ENCODE data around the gene PTBP1. TPM values are rescaled to one million over a fixed set of nuclear protein-coding genes. Genes with fewer than 3 reads are reported as not detected.

PTBP1 gene
- total RNA-seq, 2 experiments from 2014 or later = 315 to 479 TPM

GRCh38 chr19:831407-832369, 34.4 kb downstream of the PTBP1 start:
- H3K4me2 ChIP-seq (ENCODE audit: low read length) = no peak overlapping the region
- DNase-seq (ENCODE audit: low spot score) = no peak
- ChIA-PET POLR2A (no interaction called here), CTCF (ENCODE audit: unreplicated experiment) (no interaction called here)
- no peaks in the 10 kb centered on the region for H3K79me2 ChIP-seq (ENCODE audit: insufficient read depth, low read depth, low read length)
- H2AFZ ChIP-seq (ENCODE audit: low read length) = no peak overlapping the region
- no peak overlapping the region for H3K27ac ChIP-seq (ENCODE audit: low read depth, low read length, poor library complexity, severe bottlenecking)
- no peaks in the 10 kb centered on the region for H3K9me2 ChIP-seq (ENCODE audit: insufficient read depth, low read length)
- BruUV-seq (replicated peaks) = no TSS peak
- intact Hi-C loops (cut with micrococcal nuclease; ENCODE audit: unreplicated experiment) = no loop called here
- H3K4me3 ChIP-seq (ENCODE audit: low read depth, low read length, poor library complexity, severe bottlenecking) = no peak overlapping the region
- TF ChIP-seq, protein P1, sequence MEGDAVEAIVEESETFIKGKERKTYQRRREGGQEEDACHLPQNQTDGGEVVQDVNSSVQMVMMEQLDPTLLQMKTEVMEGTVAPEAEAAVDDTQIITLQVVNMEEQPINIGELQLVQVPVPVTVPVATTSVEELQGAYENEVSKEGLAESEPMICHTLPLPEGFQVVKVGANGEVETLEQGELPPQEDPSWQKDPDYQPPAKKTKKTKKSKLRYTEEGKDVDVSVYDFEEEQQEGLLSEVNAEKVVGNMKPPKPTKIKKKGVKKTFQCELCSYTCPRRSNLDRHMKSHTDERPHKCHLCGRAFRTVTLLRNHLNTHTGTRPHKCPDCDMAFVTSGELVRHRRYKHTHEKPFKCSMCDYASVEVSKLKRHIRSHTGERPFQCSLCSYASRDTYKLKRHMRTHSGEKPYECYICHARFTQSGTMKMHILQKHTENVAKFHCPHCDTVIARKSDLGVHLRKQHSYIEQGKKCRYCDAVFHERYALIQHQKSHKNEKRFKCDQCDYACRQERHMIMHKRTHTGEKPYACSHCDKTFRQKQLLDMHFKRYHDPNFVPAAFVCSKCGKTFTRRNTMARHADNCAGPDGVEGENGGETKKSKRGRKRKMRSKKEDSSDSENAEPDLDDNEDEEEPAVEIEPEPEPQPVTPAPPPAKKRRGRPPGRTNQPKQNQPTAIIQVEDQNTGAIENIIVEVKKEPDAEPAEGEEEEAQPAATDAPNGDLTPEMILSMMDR (conservative IDR thresholded peaks at IDR 0.05; ENCODE audit: low read length) = no peak
- no peak for TF ChIP-seq EZH2phosphoT487 (IDR thresholded peaks at IDR 0.05; ENCODE audit: borderline replicate concordance, low read depth, low read length)
- no peaks in the 10 kb centered on the region for H4K20me1 ChIP-seq (ENCODE audit: insufficient read depth, low read length)
- H3K4me1 ChIP-seq (ENCODE audit: insufficient read depth, low read length, poor library complexity, severe bottlenecking) = no peaks in the 10 kb centered on the region
- no peaks in the 10 kb centered on the region for H3K36me3 ChIP-seq (ENCODE audit: insufficient read depth, low read length)
- no peaks in the 10 kb centered on the region for H3K9me3 ChIP-seq (ENCODE audit: low read length)

- Histone ChIP-seq H3K27ac (ENCODE audit: low read depth, low read length, poor library complexity, severe bottlenecking) (no peak overlapping the region), H3K9me2 (ENCODE audit: insufficient read depth, low read length) (no peaks in the 10 kb centered on the region), H3K9me3 (ENCODE audit: low read length) (no peaks in the 10 kb centered on the region), H3K4me1 (ENCODE audit: insufficient read depth, low read length, poor library complexity, severe bottlenecking) (no peaks in the 10 kb centered on the region), H3K36me3 (ENCODE audit: insufficient read depth, low read length) (no peaks in the 10 kb centered on the region), H2AFZ (ENCODE audit: low read length) (no peak overlapping the region), H4K20me1 (ENCODE audit: insufficient read depth, low read length) (no peaks in the 10 kb centered on the region), H3K4me3 (ENCODE audit: low read depth, low read length, poor library complexity, severe bottlenecking) (no peak overlapping the region), H3K79me2 (ENCODE audit: insufficient read depth, low read depth, low read length) (no peaks in the 10 kb centered on the region), H3K4me2 (ENCODE audit: low read length) (no peak overlapping the region)
- POLR2A ChIA-PET = no interaction called here
- TF ChIP-seq, protein P1 (conservative IDR thresholded peaks at IDR 0.05; ENCODE audit: low read length) = no peak
- TF ChIP-seq EZH2phosphoT487 (IDR thresholded peaks at IDR 0.05; ENCODE audit: borderline replicate concordance, low read depth, low read length) = no peak
- DNase-seq (ENCODE audit: low spot score) = no peak
- CTCF ChIA-PET (ENCODE audit: unreplicated experiment) = no interaction called here
- BruUV-seq (replicated peaks) = no TSS peak
- intact Hi-C loops (cut with micrococcal nuclease; ENCODE audit: unreplicated experiment) = no loop called here
Observed at GRCh38 chr19:834216-834615, 37.0 kb downstream of the PTBP1 start.

DNA sequence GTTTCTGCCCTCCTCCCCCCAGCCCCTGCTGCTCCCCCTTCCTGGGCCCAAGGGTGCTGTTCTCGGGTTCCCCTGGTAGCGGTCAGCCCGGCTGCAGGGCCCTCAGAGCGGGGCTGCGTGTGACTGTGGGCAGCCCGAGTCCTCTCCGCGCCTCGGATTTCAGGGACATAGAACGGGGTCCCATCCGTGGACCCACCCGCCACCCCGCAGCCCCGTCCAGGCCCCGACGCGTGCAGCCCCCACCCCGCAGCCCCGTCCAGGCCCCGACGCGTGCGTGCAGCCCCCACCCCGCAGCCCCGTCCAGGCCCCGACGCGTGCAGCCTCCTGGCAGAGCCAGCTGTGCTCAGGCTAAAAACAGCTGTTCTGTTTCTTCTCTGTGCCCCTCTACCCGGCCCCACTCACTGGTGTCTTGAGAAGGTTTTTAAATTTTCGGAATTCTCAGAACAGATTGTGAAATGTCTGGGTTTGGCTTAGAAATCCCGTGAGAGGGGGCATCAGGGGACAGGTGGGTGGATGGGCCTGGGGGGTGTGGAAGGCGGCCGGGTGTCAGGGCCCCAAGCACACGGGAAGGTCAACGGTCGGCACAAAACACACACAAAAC, 38.1 kb downstream of the PTBP1 start:
- no TSS peak for BruUV-seq (replicated peaks)
- no peak for DNase-seq (ENCODE audit: low spot score)
- TF ChIP-seq, protein P1 (conservative IDR thresholded peaks at IDR 0.05; ENCODE audit: low read length) = no peak
- no peak for TF ChIP-seq EZH2phosphoT487 (IDR thresholded peaks at IDR 0.05; ENCODE audit: borderline replicate concordance, low read depth, low read length)
- Histone ChIP-seq H3K9me2 (ENCODE audit: insufficient read depth, low read length) (no peaks in the 10 kb centered on the region), H2AFZ (ENCODE audit: low read length) (no peak overlapping the region), H3K27ac (ENCODE audit: low read depth, low read length, poor library complexity, severe bottlenecking) (no peak overlapping the region), H3K4me2 (ENCODE audit: low read length) (no peak overlapping the region), H4K20me1 (ENCODE audit: insufficient read depth, low read length) (no peaks in the 10 kb centered on the region), H3K4me3 (ENCODE audit: low read depth, low read length, poor library complexity, severe bottlenecking) (no peak overlapping the region), H3K4me1 (ENCODE audit: insufficient read depth, low read length, poor library complexity, severe bottlenecking) (no peaks in the 10 kb centered on the region), H3K36me3 (ENCODE audit: insufficient read depth, low read length) (no peaks in the 10 kb centered on the region), H3K79me2 (ENCODE audit: insufficient read depth, low read depth, low read length) (no peaks in the 10 kb centered on the region), H3K9me3 (ENCODE audit: low read length) (no peaks in the 10 kb centered on the region)
- ChIA-PET POLR2A (no interaction called here), CTCF (ENCODE audit: unreplicated experiment) (no interaction called here)
- intact Hi-C loops (cut with micrococcal nuclease; ENCODE audit: unreplicated experiment) = no loop called here

All from OCI-LY7 (cell line).